Skeletal muscle satellite cell (primary cell): ENCODE results near the gene SPDYC.

Experiments used
- H3K27me3 ChIP-seq: 2 replicates; pipeline ENCODE4 v1.7.0; 2013; ENCODE audit warnings: low read length; ENCODE audit not compliant: control insufficient read depth, insufficient read depth
- H3K36me3 ChIP-seq: 2 replicates; pipeline ENCODE4 v1.7.0; 2013; ENCODE audit warnings: mild to moderate bottlenecking, control low read depth, low read length; ENCODE audit not compliant: insufficient read depth
- H3K4me1 ChIP-seq: 2 replicates; pipeline ENCODE4 v1.7.0; 2013; ENCODE audit warnings: low read length; ENCODE audit not compliant: control insufficient read depth, insufficient read depth
- H3K4me2 ChIP-seq: 2 replicates; pipeline ENCODE4 v1.7.0; 2013; ENCODE audit warnings: mild to moderate bottlenecking, low read length
- H3K4me3 ChIP-seq: 2 replicates; pipeline ENCODE4 v1.7.0; 2013; ENCODE audit warnings: low read length
- H3K9ac ChIP-seq: 2 replicates; pipeline ENCODE4 v1.7.0; 2013; ENCODE audit warnings: mild to moderate bottlenecking, low read depth, low read length, moderate library complexity
- H3K9me3 ChIP-seq: replicated peaks from 2 replicates; pipeline ENCODE4 v1.7.0; 2013; ENCODE audit warnings: mild to moderate bottlenecking, control low read depth, low read length

Gene SPDYC

GRCh38 chr11:65129649-65130441 is 40.2 kb upstream of the SPDYC start:
- Histone ChIP-seq H3K9me3 (no peaks in the 10 kb centered on the region), H3K4me2 (no peak overlapping the region), H3K9ac (no peak overlapping the region), H3K27me3 (no peaks in the 10 kb centered on the region), H3K4me3 (no peak overlapping the region), H3K36me3 (peaks cover 79% of the 10 kb centered on the region), H3K4me1 (peaks cover 11% of the 10 kb centered on the region)

DNA sequence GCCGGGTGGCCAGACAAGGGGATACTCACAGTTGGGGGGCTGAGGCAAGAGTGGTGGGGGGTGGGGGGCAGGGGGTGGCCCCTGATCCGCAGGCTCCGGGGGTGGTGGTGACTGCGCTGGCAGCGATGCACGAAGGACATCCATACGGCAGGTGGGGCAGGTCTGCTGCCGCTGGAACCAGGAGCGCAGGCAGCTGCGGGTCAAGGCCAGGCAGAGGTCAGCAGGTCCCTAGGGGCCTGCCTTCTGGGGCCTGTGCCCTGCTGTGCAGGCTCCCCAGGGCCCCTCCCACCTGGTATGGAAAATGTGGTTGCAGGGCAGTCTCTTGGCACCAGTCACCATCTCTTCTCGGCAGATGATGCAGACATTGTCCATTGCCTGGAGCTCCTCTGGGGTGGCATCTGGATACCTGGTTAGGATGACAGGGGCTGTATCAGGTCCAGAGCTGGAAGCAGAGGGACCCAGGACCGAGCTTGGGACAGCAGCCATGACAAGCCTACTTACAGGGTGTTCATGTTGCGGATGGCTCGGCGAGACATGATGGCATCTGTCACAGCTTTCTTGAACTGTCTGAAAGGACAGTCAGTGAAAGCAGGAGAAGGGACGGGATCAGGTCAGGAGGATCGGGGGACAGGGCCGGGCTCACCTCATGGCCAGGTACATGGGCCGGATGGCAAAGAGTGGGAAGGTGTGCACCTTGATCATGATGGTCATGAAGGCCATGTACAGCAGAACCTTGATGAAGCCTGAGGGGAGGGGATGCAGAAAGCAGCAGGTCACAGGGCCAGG is 39.2 kb upstream of the SPDYC start:
- Histone ChIP-seq H3K27me3 (no peaks in the 10 kb centered on the region), H3K36me3 (peaks cover 70% of the 10 kb centered on the region), H3K4me3 (no peak overlapping the region), H3K9ac (no peak overlapping the region), H3K4me2 (no peak overlapping the region), H3K4me1 (peaks cover 16% of the 10 kb centered on the region), H3K9me3 (no peaks in the 10 kb centered on the region)

GRCh38 chr11:65131417-65131776 is 38.6 kb upstream of the SPDYC start:
- peaks cover 65% of the 10 kb centered on the region for H3K36me3 ChIP-seq
- no peak overlapping the region for H3K4me3 ChIP-seq
- H3K9ac ChIP-seq, result no peak overlapping the region
- no peaks in the 10 kb centered on the region for H3K9me3 ChIP-seq
- no peaks in the 10 kb centered on the region for H3K27me3 ChIP-seq
- H3K4me2 ChIP-seq, result no peak overlapping the region
- H3K4me1 ChIP-seq, result peaks cover 16% of the 10 kb centered on the region

DNA sequence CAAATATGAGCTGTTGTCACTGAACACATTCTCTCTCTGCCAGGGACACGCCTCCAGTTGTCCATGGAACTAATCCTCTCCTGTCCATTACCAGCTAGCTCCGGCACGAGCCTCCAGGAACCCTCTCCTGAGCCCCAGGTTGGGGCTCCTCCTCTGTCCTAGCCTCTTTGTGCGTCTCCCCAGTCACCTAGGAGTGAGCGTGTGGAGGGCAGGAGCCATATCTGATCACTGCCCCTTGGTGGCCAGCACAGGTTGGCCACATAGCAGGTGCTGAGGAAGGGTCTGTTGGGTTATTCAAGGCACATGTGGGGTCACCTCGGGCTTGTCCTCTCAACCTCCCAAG is 38.2 kb upstream of the SPDYC start:
- H3K4me1 ChIP-seq, result peaks cover 16% of the 10 kb centered on the region
- no peaks in the 10 kb centered on the region for H3K27me3 ChIP-seq
- peaks cover 61% of the 10 kb centered on the region for H3K36me3 ChIP-seq
- no peak overlapping the region for H3K9ac ChIP-seq
- H3K4me3 ChIP-seq, result no peak overlapping the region
- no peaks in the 10 kb centered on the region for H3K9me3 ChIP-seq
- H3K4me2 ChIP-seq, result no peak overlapping the region

DNA sequence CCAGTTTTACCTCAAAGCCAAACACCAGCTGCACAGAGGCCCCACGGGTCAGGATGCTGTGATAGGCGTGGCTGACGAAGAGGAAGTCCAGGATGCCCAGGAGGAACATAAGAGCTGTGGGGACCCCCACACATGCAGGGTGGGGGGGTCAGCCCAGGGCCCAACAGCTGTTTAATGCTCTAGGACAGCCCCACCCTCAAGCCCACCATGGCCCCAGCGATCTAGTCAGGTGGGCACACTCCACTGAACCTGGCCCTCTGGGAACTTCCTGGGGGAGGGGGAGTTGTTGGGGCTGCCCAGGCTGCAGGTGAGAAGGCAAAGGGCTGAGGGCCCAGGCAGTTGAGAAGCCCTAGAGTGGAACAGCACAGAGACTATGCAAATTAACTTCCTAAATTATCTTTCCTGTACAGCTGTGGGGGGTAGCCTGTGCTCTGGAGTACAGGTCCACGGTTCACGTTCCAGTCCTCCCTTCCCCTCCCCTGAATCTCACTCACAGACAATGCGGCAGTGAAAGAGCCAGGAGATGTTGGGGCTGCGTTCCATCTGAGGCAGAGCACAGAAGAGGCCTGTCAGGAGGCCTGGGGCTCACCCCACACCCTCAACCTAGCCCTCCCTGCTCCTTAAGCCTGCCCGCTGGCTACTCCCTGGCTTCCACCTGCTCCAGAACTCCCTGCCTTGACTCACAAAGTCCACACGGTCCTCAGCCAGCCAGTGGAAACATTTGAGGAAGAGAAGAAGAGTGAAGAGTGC is 37.6 kb upstream of the SPDYC start:
- H3K9ac ChIP-seq, result no peak overlapping the region
- H3K4me3 ChIP-seq, result peak overlapping the region; percentile 96
- no peaks in the 10 kb centered on the region for H3K9me3 ChIP-seq
- H3K27me3 ChIP-seq, result no peaks in the 10 kb centered on the region
- peaks cover 55% of the 10 kb centered on the region for H3K36me3 ChIP-seq
- H3K4me1 ChIP-seq, result peaks cover 16% of the 10 kb centered on the region
- peak overlapping the region; percentile 91 for H3K4me2 ChIP-seq

DNA sequence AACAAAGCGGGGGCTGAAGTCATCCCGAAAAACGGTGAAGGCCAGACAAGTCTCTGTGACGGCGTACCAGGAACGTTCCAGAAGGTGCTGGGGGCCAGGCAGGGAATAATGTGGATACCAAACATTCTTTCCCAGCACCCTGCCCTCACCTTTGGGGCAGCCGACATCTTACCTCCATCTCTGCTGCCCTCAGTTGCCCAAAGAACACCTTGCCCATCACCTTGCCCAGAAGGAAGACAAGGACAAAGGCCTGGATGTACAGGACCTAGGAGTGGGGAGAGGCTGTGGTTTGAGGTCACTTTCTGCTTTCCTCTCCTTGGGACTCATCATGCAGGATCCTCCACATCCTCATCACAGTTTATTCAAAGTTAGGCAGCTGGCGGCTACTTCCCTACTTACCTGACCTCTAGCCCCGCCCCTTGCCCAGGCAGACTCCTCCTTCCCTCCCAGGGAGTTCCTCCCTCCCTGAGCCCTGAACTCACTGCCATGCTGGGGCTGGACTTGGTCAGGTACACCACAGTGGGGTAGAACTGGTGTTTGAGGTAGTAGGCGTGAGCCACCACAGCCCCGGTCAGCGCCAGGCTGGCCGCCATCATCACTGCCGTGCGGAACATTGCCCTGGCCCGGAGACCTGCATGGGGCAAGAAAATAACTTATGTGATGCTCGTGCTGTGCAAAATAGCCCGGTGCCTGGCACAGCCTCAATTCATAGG is 36.9 kb upstream of the SPDYC start:
- peak overlapping the region; percentile 96 for H3K4me3 ChIP-seq
- peak overlapping the region; percentile 98 for H3K9ac ChIP-seq
- H3K4me1 ChIP-seq, result peaks cover 16% of the 10 kb centered on the region
- H3K36me3 ChIP-seq, result peaks cover 49% of the 10 kb centered on the region
- H3K4me2 ChIP-seq, result peak overlapping the region; percentile 91
- H3K27me3 ChIP-seq, result no peaks in the 10 kb centered on the region
- H3K9me3 ChIP-seq, result no peaks in the 10 kb centered on the region

DNA sequence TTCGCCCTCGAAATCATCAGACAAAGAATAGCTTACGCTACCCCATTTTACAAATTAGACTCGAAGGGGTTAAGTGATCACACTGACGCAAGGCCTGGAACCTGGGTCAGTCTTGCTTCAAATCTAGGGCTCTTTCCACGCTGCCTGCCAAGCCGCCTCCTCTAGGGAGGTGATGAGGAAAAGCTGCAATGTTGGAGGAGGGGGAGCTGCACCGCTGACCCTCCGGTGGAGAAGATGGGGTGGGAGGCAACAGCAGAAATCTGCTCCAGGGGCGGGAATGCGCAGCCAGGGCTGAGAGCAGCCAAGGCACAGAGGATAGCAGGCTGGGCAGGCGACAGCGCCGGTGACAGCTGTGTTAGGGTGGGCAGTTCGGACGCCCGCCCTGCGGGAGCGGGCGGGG is 36.3 kb upstream of the SPDYC start:
- H3K4me3 ChIP-seq, result peak overlapping the region; percentile 96
- peak overlapping the region; percentile 98 for H3K9ac ChIP-seq
- no peaks in the 10 kb centered on the region for H3K27me3 ChIP-seq
- H3K9me3 ChIP-seq, result no peaks in the 10 kb centered on the region
- peaks cover 16% of the 10 kb centered on the region for H3K4me1 ChIP-seq
- peaks cover 44% of the 10 kb centered on the region for H3K36me3 ChIP-seq
- peak overlapping the region; percentile 91 for H3K4me2 ChIP-seq

DNA sequence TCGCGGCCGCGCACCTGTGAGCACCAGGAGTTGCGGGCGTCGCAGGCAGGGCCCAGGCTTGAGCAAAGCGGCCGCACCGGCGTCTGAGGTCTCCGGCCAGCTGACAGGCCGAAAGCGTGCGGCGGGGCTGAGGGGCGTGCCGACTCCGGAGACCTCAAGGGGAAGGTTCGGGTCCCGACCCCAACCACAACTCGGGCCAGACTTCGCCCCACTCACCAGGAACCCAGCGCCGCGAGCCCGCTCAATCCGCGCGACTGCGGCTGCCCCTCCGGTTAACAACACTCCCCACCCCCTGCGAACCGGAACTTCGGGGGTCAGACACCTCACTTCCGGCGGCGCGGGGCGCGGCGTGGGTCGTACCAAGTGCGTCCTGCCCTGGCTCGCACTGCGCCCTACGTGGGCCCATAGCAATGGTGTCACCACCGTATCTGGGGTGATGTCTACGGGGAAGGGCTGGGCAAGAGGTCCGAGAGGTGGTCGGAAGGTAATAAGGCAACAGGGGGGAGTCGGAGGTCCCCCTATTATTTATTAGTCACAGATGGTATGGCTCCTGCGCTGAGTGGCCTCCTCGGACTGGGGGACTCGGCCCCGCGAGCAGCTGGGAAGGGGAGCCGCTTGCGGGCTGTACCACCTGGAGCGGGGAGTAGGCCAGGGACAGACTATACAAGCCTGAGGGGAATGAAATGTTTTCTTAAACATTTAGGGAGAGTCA is 35.6 kb upstream of the SPDYC start, which contains the start of gene SYVN1:
TSS of gene SYVN1 (minus strand) at position 280 of the 712 bp plus-strand sequence. CDS start 918 bp downstream, outside the sequence.
- H3K9ac ChIP-seq, result peak within 1 kb of the TSS; percentile 98
- no peaks in the 10 kb centered on the region for H3K27me3 ChIP-seq
- H3K4me2 ChIP-seq, result peak within 1 kb of the TSS; percentile 91
- H3K36me3 ChIP-seq, result peaks cover 37% of the 10 kb centered on the region
- H3K4me1 ChIP-seq, result peaks cover 16% of the 10 kb centered on the region
- H3K9me3 ChIP-seq, result no peaks in the 10 kb centered on the region
- peak within 1 kb of the TSS; percentile 96 for H3K4me3 ChIP-seq

GRCh38 chr11:65134952-65135632 is 34.9 kb upstream of the SPDYC start:
- Histone ChIP-seq H3K4me3 (peak overlapping the region; percentile 96), H3K27me3 (peaks cover 1% of the 10 kb centered on the region), H3K9ac (peak overlapping the region; percentile 98), H3K9me3 (no peaks in the 10 kb centered on the region), H3K4me1 (peaks cover 16% of the 10 kb centered on the region), H3K4me2 (peak overlapping the region; percentile 91), H3K36me3 (peaks cover 30% of the 10 kb centered on the region)

DNA sequence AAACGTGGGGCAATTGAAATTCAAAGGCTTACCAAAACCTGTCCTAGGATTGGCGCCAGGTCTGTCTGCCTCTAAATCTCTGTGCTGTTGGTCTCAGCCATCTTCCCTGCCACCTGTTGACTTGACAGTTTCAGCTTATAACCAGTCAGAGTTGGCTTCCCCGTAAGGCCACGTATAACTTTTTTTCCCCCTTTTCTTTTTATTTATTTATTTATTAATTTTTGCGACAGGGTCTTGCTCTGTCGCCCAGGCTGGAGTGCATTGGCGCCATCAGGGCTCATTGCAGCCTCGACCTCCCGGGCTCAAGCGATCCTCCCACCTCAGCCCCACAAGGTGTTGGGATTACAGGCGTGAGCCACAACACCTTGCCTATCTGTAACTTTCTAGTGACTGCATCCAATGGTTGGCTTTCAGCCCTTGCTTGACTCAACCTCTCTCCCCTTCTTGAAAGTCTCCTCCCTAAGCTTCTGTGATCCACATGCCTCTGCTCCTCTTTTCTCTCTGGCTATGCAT is 34.3 kb upstream of the SPDYC start:
- H3K27me3 ChIP-seq, result peaks cover 7% of the 10 kb centered on the region
- H3K4me1 ChIP-seq, result peaks cover 16% of the 10 kb centered on the region
- peak overlapping the region; percentile 96 for H3K4me3 ChIP-seq
- H3K36me3 ChIP-seq, result peaks cover 26% of the 10 kb centered on the region
- H3K9ac ChIP-seq, result peak overlapping the region; percentile 98
- peak overlapping the region; percentile 91 for H3K4me2 ChIP-seq
- H3K9me3 ChIP-seq, result no peaks in the 10 kb centered on the region
